HT1080 (cell line): Measurements from ENCODE around the gene TCEAL3. TPM values are rescaled to one million over a fixed set of nuclear protein-coding genes. Genes with fewer than 3 reads are reported as not detected.

Experiments used
- total RNA-seq: library from RNA; depleted of rRNA; stranded (reverse); fragments of >200 nt; shearing (Covaris generic); gene quantifications from 2 replicates; pipeline ENCODE4 v1.2.3, GENCODE V29; 2014; rRNA removed

TCEAL3 gene
- total RNA-seq, 1 experiment from 2014 or later, result 17.1 TPM

Other genes with a start within 250 kb of the TCEAL3 start
- gene BEX3, start 231.4 kb upstream of the TCEAL3 start, total RNA-seq, result 198 and 210 TPM in 2 replicates
- gene RAB40A, start 88.5 kb upstream of the TCEAL3 start, total RNA-seq, result not detected in 2 replicates
- 30.0 and 33.0 TPM in 2 replicates for gene TCEAL4, start 22.4 kb upstream of the TCEAL3 start, total RNA-seq
- 21.9 and 33.4 TPM in 2 replicates for gene TCEAL1, start 21.0 kb downstream of the TCEAL3 start, total RNA-seq
- gene MORF4L2, start 78.7 kb downstream of the TCEAL3 start, total RNA-seq, result 397 and 471 TPM in 2 replicates
- not detected in 2 replicates for gene TMEM31, start 102.9 kb downstream of the TCEAL3 start, total RNA-seq
- gene PLP1, start 168.9 kb downstream of the TCEAL3 start, total RNA-seq, result 0.30 and 0.37 TPM in 2 replicates
- gene RAB9B, start 224.3 kb downstream of the TCEAL3 start, total RNA-seq, result 0.63 and 0.68 TPM in 2 replicates